KBM-7 (cell line): ENCODE data around the gene EFR3B.
"Not testable (repeated sequence)": the region's sequence is repeated elsewhere in the genome, so short reads cannot be mapped to it uniquely, and the experiment has no call there.

Experiments
- DNase-seq: peaks from one replicate; pipeline ENCODE4 v3.0.0-alpha.2; 2015
- in situ Hi-C: fragments of 300-500 bp; cut with MboI; formaldehyde crosslinking; loops from 2 replicates; pipeline ENCODE4 v1.14.3; 2020; ENCODE audit warnings: low sequenced_read_pairs, low pct_unique_long_range_greater_than_20kb, mixed read lengths

EFR3B gene

GRCh38 chr2:25090801-25091200 is 48.9 kb downstream of the EFR3B start:
- DNase-seq = no peak
- in situ Hi-C loops = no loop called here

GRCh38 chr2:25091265-25091664 is 49.4 kb downstream of the EFR3B start:
- DNase-seq = no peak
- in situ Hi-C loops = no loop called here

- in situ Hi-C loops = no loop called here
- DNase-seq = no peak
Measured at GRCh38 chr2:25098056-25098455, 56.2 kb downstream of the EFR3B start.

- in situ Hi-C loops = no loop called here
- no peak for DNase-seq
Measured at GRCh38 chr2:25098670-25099486, 57.0 kb downstream of the EFR3B start.

GRCh38 chr2:25102352-25102751 is 60.5 kb downstream of the EFR3B start:
- in situ Hi-C loops, DNase-seq: not testable (repeated sequence)

GRCh38 chr2:25103287-25103871 is 61.5 kb downstream of the EFR3B start:
- no peak for DNase-seq

GRCh38 chr2:25104736-25105135 is 62.9 kb downstream of the EFR3B start:
- DNase-seq = peak; percentile 62
- in situ Hi-C loops = no loop called here

More at GRCh38 chr2:25103287-25103871, 61.5 kb downstream of the EFR3B start:
- in situ Hi-C loops = no loop called here

- in situ Hi-C loops = no loop called here
- DNase-seq = no peak
Measured at GRCh38 chr2:25105336-25106085, 63.6 kb downstream of the EFR3B start.

GRCh38 chr2:25109822-25110221 is 67.9 kb downstream of the EFR3B start:
- DNase-seq = no peak
- in situ Hi-C loops = no loop called here

- in situ Hi-C loops = no loop called here
- no peak for DNase-seq
Measured at GRCh38 chr2:25112113-25112512, 70.2 kb downstream of the EFR3B start.

GRCh38 chr2:25115249-25115883 is 73.5 kb downstream of the EFR3B start:
- no peak for DNase-seq
- in situ Hi-C loops = no loop called here

- DNase-seq = no peak
- in situ Hi-C loops = no loop called here
Measured at GRCh38 chr2:25115902-25116301, 74.0 kb downstream of the EFR3B start.

GRCh38 chr2:25116956-25117355 is 75.1 kb downstream of the EFR3B start:
- DNase-seq = no peak
- in situ Hi-C loops = no loop called here

- in situ Hi-C loops = no loop called here
- no peak for DNase-seq
Measured at GRCh38 chr2:25119263-25119662, 77.4 kb downstream of the EFR3B start.

GRCh38 chr2:25122367-25122766 is 80.5 kb downstream of the EFR3B start:
- no peak for DNase-seq
- in situ Hi-C loops = loop anchor here (10.0 kb wide), 1 partner anchor 138 kb away; no protein-coding TSS in a partner anchor

- DNase-seq = no peak
- in situ Hi-C loops = loop anchor here (10.0 kb wide), 1 partner anchor 139 kb away; no protein-coding TSS in a partner anchor
Measured at GRCh38 chr2:25123682-25124081, 81.8 kb downstream of the EFR3B start.

GRCh38 chr2:25125189-25125588 is 83.3 kb downstream of the EFR3B start:
- in situ Hi-C loops = loop anchor here (10.0 kb wide), 1 partner anchor 140 kb away; no protein-coding TSS in a partner anchor
- no peak for DNase-seq

GRCh38 chr2:25125976-25126375 is 84.1 kb downstream of the EFR3B start:
- in situ Hi-C loops = loop anchor here (10.0 kb wide), 1 partner anchor 141 kb away; no protein-coding TSS in a partner anchor

GRCh38 chr2:25127071-25127470 is 85.2 kb downstream of the EFR3B start:
- in situ Hi-C loops = loop anchor here (10.0 kb wide), 1 partner anchor 142 kb away; no protein-coding TSS in a partner anchor
- DNase-seq = not testable (repeated sequence)

More at GRCh38 chr2:25125976-25126375, 84.1 kb downstream of the EFR3B start:
- DNase-seq = no peak
